HG02884 (cell line): Measurements from ENCODE around the gene EXOC2.

Experiments used
- ATAC-seq: cut with Tn5 transposase; IDR thresholded peaks from one replicate; pipeline ENCODE4 v1.9.1; 2021; ENCODE audit warnings: mild to moderate bottlenecking, moderate library complexity; ENCODE audit not compliant: unreplicated experiment

The EXOC2 gene

DNA sequence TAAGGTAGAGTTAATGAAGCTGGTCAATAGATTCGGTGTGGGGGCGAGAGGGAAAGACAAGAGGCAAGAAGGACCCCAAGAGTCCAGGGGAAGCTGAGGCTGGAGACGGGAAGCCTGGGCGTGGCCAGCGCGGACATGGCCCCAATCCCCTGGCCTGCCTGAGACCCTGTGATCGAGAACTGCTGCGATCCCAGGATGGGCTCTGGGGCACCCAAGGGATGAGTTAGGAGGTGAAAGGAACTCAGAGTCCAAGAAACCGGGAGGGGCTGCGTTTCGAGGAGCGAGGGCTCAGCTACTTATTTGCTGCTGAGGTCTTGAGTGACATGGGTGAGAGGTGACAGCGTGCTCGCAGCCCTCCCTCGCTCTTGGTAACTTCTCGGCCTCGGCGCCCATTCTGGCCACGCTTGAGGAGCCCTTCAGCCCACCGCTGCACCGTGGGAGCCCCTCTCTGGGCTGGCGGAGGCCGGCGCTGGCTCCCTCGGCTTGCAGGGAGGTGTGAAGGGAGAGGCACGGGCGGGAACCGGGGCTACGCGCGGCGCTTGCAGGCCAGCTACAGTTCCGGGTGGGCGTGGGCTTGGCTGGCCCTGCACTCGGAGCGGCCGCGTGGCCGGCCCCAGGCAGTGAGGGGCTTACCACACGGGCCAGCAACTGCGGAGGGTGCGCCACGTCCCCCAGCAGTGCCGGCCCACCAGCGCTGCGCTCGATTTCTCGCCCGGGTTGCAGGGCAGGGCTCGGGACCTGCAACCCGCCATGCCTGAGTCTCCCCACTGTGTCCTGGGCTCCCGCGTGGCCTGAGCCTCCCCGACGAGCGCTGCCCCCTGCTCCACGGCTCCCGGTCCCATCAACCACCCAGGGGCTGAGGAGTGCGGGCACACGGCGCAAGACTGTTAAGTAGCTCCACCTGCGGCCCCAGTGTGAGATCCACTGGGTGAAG is 243.2 kb downstream of the EXOC2 start:
- ATAC-seq = no peak

DNA sequence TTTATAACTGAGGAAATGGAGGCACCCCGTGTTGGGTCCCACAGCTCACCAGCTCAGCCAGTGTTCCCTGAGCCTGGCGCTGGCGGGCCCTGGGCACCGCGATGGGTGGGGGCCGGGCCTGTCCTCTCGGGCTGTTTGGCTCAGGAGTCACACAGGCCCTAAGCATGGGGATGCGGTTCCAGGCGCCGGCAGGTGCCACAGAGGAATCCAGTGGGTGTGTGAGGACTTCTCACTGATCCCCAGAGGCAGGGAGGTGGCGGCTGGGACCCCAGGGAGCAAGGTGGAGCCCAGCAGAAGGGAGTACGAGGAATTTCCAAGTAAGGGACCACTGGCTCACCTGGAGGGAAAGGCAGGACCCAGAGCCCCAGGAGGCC is 243.9 kb downstream of the EXOC2 start:
- ATAC-seq = no peak

DNA sequence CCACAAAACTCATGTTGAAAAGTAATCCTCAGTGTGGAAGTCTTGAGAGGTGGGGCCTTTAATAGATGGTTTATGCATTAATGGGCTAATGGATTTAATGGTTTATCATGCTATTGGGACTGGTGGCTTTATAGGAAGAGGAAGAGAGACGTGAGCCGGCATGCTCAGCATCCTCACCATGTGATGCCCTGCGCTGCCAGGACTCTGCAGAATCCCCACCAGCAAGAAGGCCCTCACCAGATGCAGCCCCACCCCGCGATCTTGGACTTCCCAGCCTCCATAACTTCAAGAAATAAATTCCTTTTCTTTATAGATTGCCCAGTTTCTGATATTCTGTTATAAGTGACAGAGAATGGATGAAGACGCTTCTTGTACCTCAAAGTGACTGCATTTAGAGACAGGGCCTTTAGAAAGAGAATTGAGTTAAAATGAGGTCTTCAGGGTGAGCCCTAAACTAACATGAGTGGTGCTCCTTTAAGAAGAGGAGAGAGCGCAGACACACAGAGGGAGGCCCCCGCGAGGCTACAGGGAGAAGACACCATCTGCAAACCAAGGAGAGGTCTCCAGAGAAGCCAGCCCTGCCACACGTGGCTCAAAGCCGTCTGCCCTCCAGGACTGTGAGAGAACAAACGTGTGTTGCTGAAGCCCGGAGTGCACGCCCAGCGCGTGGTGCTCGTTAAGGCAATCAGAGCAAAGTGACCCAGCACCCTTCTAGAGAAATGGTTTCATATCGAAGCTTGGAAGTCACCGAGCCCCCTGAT is 244.5 kb downstream of the EXOC2 start:
- ATAC-seq = no peak

DNA sequence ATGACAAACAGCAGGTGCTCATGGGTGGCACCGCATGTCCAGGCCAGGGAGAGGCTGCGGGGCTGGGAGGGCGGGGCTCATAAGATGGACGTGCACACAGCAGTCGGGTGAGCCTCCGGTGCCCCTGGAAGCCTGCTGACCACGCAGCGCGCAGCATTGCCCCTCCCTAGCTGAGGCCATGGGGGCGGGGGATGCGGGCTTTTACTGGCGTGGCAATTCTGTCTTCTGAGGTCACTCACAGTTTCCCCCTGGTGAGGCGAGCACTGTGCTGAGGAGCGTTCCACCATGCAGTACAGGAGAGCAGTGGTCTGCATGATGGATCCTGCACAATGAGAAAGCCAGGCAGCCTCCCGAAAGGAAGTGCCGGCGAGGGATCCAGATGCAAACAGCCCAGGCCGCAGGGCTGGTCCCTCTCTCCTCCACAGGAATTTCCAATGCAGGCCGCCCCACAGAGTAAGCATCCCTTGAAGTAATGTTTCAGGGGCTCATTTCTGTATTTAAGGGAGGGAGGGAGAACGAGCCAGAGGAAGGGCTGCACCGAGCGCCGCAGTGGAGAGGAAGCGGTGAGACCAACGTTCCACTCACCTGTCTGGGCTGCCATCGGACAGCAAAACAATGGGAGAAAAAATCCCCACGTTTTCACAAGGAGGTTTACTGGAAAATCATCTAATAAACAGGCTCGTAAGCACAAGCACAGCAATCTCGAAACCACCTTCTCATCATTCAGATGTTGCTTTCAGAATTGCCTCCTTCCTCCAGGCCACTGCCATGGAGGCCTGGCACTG is 245.4 kb downstream of the EXOC2 start:
- no peak for ATAC-seq

DNA sequence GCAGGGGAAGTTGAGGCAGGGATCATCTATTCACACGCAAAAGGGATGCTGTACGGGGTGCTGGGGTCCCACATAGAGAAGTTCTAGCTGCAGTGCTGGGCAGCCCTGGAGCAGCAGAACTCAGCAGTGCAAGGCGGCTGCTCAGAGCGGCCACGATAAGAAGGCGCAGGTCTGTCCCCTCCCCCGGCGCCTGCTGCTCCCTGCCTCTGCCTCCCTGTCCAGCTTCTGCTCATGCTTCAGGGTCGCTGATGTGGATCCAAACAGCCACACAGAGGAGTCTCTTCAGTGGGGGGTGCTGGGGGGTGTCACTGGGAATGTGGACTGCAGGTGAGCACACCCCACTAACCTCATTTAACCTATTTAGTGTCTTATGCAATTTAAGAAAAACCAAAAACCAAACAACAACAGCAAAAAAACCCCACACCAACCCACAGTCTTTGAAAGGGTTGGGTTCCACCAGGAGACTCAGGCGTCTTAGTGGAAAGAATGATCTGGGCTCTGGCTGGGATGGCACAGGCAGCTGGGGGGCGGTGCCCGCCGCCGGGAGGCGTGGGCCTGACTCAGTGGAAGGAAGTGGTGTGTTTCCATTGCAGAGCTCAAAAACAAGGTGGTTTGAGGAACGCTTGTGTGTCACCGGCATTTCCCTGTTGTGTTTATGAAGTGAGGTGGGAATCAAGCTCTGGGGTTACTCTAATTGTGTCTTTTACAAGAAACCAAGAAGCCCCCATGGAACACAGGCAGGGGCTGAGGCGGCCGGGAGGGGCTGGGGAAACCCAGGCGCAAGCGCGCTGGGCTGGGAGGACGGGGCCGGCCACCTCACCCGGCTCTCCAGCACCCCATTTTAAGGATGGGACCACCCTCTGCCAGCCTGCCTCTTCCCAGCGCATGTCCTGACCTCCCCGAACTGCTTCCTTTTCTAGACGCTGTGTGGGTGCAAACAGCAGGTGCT is 246.2 kb downstream of the EXOC2 start:
- no peak for ATAC-seq

DNA sequence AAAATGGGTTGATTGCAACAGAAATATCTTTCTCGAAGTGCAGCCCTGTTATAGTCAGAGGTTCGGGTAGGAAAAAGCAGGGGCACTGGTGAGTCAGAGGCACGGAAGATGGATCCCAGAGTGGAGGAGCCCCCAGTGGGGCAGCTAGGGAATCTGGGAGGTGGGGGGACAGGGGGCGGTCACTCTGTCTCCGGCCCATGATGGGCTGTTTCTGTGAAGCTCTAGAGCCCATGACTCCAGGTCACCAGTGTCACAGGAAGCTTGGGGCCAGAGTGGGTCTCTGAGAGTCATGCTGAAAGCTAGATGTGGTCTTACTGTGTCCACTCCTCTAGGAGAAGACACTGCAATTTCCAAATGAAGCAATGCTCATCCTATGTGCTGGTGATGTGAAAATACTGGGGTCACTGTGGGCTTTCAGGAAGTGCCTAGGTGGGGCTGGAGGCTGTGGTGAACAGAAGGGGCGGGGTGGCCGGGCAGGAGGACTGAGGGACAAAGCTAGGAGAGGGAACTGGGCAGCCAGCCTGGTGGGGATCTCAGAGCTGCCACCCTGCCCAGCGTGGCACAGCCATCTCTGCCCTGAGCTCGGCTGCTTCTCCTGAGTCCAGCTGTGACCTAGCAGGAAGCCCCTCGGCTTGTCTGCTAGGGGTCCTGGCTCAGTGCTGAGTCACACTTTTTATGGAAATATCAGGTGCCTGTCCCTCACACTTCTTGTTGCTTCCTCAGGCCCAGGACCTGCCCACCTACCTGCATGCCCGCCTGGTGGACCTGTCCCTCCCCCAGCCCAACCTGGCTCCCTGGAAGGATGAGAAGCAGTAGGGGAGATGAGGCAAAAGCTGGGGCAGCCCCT is 247.1 kb downstream of the EXOC2 start:
- no peak for ATAC-seq

DNA sequence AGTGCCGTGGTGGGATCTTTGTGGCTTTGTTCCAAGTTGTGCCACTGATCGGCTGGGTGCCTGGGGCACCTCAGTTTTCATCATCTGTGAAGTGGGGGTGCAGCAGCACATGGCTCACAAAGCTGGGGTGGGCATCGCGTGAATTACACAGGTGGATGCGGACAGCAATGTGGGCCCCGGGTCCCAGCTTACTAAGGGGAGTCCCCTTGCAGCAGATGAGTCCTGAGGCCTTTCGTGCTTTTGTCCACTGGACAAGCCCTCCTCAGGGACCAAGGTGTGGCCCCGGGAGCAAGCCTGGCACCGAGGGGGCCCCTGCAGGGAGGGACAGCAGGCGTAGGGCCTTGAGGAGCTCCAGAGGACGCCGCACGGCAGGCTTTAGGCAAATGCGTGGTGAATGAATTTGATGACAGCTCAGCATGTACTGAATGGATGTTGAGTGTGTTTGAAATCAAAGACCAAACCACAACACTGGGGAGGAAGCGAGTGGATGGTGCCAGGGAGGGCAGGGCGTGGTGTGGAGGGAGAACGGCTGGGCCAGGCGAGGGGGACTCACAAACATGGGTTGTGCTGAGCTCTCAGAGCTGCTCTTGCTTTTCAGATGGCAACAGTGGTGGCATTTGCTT is 248.2 kb downstream of the EXOC2 start:
- ATAC-seq = no peak

DNA sequence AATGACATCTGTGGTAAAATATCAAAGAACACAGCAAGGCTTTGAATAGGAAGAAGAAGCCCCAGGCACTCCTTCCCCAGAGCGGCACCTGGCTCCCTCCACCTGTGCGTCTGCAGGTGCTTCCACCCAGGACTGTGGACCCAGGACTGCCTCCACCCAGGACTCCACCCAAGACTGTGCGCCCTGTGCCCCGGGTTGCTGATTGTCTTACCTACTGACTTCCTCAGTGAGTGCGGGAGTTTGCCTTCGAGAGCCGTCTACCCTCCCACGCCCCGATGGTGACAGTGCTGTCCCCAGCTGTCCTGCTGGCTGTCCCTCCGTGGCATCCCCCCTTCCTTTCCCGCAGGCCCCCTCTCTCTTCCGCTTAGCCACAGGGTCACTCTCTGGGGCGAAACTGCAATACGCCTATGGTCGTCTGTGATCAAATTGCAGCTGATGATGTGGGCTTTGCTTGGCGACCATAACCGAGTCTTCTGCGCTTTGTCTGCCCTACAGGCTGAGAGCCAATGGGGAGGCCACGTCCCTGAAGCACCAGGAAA is 249.2 kb downstream of the EXOC2 start:
- ATAC-seq = no peak

DNA sequence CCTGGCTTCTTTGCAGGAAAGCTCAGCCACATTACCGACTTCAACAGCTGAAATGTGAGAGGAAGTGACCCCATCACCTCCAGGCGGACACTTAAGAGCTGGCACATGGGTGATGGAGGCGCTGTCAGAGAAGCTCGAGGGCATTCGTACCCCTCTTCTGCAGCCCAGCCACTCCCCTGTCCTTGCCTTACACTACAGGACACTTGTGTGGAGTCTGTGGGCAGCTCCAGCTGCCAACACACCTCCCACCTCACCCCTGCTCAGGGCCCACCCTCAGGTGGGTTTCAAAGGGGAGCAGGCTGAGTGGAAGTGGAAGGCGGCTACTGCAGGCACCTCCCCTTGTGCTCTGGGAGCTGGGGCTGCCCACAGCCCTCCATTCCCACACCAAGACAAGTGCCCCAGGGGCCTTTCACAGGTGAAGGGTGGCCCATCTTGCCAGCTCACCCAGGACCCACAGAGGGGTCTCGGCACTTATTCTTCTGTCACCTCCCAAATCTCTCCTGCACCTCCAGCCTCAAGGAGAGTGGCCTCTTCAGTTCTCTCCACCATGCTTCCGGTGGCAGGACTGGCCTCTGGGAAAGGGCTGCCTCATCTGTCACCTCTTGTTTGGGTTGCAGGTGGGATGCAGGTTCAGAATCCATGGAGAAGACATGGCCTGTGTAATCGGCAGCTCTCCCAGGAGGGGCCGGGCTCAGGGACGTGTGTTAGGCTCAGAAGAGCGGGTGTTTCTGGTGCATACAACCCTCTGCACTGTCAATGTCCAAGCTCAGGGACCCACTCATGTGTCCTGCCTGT is 251.6 kb downstream of the EXOC2 start:
- no peak for ATAC-seq

DNA sequence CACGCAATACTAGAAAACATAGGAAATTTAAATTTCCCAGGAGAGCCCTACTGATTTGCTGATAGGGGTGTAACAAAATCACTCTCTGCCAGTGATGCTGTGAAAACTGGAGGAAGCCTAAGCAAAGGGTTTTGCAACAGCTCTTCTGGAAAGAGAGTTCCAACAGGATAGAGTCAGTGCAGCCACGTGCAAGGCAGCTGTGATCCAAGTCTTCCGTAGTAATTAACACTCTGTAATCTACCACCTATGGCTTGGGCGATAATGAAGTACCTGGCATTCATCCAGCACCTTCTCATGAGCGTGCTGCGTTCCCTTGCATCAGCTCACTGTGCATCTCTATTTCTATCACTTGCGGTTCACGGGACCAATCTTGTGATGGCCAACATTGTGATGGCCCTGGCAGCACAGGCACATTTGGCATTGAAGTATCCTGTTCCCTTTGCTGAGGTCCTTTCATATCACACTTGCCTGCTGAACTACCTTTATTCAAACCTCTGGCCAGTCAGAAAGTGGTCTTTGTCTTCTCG is 253.2 kb downstream of the EXOC2 start:
- no peak for ATAC-seq

DNA sequence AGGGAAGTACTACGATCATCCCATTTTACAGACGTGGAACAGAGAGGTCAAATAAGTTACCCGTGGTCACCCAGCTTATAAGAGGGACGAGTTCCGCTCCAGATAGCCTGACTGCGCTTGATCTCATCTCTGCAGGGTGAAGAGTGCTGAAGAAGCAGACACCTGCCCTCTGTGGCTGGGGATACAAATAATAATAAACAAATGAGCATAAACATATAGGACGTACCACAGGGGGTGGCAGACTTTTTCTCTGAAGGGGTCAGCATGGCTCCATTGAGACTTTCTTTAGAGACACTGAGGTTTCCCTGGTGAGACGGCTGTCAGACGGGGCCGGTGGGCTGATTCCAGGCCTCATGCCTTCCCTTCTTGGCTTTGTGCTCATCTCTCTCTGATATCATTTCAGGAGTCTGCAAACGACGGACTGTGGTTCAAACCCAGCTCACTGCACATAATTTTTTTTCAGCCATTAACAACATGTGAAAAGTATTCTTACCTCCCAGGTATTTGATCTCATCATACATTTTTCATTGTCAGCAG is 254.2 kb downstream of the EXOC2 start:
- ATAC-seq = no peak

DNA sequence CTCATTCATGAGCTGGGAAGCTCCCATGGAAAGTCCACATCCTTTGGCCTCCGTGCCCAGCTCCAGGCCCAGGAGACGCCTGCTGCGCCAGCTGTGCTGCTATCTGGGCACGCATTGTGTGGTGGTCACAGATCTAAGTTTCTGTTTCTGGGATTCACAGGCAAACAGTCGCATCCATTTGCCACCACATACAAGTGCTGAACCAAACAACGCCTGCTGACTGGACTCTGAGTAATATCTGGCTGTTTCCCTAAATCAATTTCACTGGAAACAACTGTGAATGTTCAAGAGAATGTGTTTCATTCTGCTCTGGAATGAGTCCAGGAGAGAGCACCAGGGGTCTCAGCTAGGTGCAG is 255.9 kb downstream of the EXOC2 start:
- no peak for ATAC-seq

DNA sequence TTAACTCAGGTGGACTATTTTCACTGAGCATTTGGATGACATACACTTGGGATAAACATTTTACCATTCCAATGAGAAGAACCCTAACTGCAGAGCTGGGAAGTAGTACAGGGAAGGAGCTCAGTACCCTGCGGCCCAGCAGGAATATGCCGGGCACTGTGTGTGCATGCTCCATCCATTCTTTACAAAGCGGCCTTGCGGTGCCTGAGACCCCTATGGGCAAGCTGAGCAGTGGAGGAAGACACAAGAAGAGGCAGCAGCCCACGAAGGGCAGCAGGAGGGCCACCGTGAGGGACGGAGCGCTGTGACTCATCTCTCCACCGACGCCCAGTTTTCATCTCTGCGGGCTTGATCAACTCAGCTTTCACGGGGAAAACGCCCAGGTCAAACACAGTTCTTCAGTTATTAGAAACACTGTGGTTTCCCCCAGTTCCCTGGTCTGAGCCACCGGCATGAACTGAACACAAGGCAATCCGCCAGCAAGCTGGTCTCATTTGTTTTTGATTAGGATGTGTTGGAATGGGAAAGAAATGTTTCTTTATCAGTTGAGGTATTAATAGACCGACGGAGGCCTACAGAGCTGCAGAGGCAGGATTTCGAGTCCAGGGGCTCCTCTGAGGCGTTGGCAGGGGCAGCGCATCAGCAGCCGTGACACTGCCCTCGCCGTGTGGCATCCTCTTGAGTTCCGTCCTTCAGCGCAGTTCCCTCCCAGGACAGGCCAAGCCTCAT is 256.5 kb downstream of the EXOC2 start:
- no peak for ATAC-seq

DNA sequence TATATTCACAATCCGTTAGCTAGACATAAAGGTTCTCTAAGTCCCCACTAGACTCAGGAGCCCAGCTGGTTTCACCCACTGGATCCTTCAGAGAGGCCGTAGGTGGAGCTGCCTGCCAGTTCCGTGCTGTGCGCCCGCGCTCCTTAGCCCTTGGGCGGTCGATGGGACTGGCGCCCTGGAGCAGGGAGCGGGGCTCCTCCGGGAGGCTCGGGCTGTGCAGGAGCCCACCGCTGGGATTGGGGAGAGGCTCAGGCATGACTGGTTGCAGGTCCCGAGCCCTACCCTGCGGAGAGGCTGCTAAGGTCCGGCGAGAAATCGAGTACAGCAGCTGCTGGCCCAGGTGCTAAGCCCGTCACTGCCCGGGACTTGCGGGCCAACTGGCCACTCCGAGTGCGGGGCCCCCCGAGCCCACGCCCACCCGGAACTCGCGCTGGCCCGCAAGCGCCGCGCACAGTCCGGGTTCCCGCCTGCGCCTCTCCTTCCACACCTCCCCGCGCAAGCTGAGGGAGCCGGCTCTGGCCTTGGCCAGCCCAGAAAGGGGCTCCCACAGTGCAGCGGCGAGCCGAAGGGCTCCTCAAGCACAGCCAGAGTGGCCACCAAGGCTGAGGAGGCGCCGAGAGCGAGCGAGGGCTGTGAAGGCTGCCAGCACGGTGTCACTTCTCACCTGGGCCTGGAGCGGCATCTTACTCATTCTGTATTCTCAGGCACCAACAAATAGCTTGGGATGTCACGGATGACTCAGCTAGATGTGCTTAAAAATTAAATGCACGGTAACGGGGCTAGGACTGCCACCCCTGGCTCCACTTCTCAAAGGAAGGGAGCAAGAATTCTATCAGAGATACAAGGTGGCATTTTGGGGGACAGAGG is 257.3 kb downstream of the EXOC2 start:
- ATAC-seq = no peak
